Measurements from ENCODE around the gene ZACN.

The ZACN gene

GRCh38 chr17:76049239-76049638 is 29.7 kb upstream of the ZACN start:
- Histone ChIP-seq H3K9ac (ENCODE audit: low read length) (no peak overlapping the region), H3K4me2 (ENCODE audit: low read depth, low read length, poor library complexity, severe bottlenecking) (no peak overlapping the region), H3K9me3 (ENCODE audit: insufficient read depth, low read length) (no peaks in the 10 kb centered on the region), H3K4me3 (ENCODE audit: insufficient read depth, low read length, poor library complexity, severe bottlenecking) (no peak overlapping the region), H2AFZ (ENCODE audit: low read depth, low read length, severe bottlenecking) (no peak overlapping the region), H3K27me3 (ENCODE audit: low read length) (no peaks in the 10 kb centered on the region), H3K27ac (ENCODE audit: low read depth, low read length) (no peak overlapping the region), H3K79me2 (ENCODE audit: insufficient read depth, low read length) (no peaks in the 10 kb centered on the region), H3K36me3 (ENCODE audit: low read length) (peaks cover 22% of the 10 kb centered on the region; the same call in 1 of the 2 replicates), H4K20me1 (ENCODE audit: low read depth, low read length) (no peaks in the 10 kb centered on the region), H3F3A (ENCODE audit: insufficient read depth) (no peaks in the 10 kb centered on the region), H3K9me2 (replicated peaks; ENCODE audit: insufficient read depth, low read length) (no peaks in the 10 kb centered on the region)
- TF ChIP-seq EZH2phosphoT487 (conservative IDR thresholded peaks at IDR 0.05; ENCODE audit: low read length), result no peak
- TF ChIP-seq, protein P1, sequence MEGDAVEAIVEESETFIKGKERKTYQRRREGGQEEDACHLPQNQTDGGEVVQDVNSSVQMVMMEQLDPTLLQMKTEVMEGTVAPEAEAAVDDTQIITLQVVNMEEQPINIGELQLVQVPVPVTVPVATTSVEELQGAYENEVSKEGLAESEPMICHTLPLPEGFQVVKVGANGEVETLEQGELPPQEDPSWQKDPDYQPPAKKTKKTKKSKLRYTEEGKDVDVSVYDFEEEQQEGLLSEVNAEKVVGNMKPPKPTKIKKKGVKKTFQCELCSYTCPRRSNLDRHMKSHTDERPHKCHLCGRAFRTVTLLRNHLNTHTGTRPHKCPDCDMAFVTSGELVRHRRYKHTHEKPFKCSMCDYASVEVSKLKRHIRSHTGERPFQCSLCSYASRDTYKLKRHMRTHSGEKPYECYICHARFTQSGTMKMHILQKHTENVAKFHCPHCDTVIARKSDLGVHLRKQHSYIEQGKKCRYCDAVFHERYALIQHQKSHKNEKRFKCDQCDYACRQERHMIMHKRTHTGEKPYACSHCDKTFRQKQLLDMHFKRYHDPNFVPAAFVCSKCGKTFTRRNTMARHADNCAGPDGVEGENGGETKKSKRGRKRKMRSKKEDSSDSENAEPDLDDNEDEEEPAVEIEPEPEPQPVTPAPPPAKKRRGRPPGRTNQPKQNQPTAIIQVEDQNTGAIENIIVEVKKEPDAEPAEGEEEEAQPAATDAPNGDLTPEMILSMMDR (IDR thresholded peaks at IDR 0.05; ENCODE audit: insufficient read depth, low read length, poor library complexity, severe bottlenecking), result no peak

DNA sequence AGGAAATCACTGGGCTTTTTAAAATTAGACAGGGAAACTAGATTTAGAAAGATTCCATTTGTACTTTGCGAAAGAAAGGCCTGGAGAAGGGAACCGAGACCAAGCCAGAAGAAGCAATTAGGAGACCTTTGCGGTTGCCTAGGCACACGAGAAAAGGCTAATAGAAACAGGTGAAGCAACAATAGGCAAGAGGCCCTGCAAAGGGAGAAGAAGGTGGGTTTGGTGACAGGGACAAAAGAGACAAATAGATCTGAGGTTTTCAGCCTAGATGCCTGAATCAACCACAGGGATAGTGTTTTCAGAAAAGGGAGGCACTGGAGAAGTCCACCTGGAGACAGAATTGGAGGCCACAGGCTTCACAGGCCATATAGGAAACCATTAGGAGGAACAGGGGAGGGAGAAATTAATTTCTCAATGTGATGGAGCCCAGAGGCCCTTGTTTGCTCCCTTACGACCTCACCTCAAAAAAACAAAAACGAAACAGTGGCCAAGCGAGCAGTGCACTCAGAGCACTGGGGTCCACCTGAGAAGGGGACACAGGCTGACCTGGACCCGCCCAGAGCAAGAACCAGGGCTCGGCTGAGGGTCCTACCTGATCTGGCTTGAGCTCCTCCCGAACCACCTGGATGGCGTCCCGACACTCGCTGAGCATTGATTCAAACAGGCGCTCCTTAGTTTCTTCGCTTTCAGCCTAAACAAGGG is 29.0 kb upstream of the ZACN start:
- Histone ChIP-seq H3K4me3 (ENCODE audit: insufficient read depth, low read length, poor library complexity, severe bottlenecking) (no peak overlapping the region), H3K27ac (ENCODE audit: low read depth, low read length) (no peak overlapping the region), H3K9me3 (ENCODE audit: insufficient read depth, low read length) (no peaks in the 10 kb centered on the region), H3K4me2 (ENCODE audit: low read depth, low read length, poor library complexity, severe bottlenecking) (no peak overlapping the region), H3K9me2 (replicated peaks; ENCODE audit: insufficient read depth, low read length) (no peaks in the 10 kb centered on the region), H3K27me3 (ENCODE audit: low read length) (no peaks in the 10 kb centered on the region), H3K9ac (ENCODE audit: low read length) (no peak overlapping the region), H2AFZ (ENCODE audit: low read depth, low read length, severe bottlenecking) (no peak overlapping the region), H4K20me1 (ENCODE audit: low read depth, low read length) (no peaks in the 10 kb centered on the region), H3K36me3 (ENCODE audit: low read length) (peaks cover 20% of the 10 kb centered on the region; the same call in 1 of the 2 replicates), H3F3A (ENCODE audit: insufficient read depth) (no peaks in the 10 kb centered on the region), H3K79me2 (ENCODE audit: insufficient read depth, low read length) (no peaks in the 10 kb centered on the region)
- TF ChIP-seq, protein P1 (IDR thresholded peaks at IDR 0.05; ENCODE audit: insufficient read depth, low read length, poor library complexity, severe bottlenecking), result no peak
- TF ChIP-seq EZH2phosphoT487 (conservative IDR thresholded peaks at IDR 0.05; ENCODE audit: low read length), result no peak

GRCh38 chr17:76050538-76051467 is 28.2 kb upstream of the ZACN start:
- Histone ChIP-seq H3K27ac (ENCODE audit: low read depth, low read length) (no peak overlapping the region), H3K79me2 (ENCODE audit: insufficient read depth, low read length) (no peaks in the 10 kb centered on the region)
- TF ChIP-seq, protein P1 (IDR thresholded peaks at IDR 0.05; ENCODE audit: insufficient read depth, low read length, poor library complexity, severe bottlenecking), result no peak
- no peak for TF ChIP-seq EZH2phosphoT487 (conservative IDR thresholded peaks at IDR 0.05; ENCODE audit: low read length)

More at GRCh38 chr17:76050538-76051467, 28.2 kb upstream of the ZACN start:
- no peak overlapping the region for H2AFZ ChIP-seq (ENCODE audit: low read depth, low read length, severe bottlenecking)
- no peaks in the 10 kb centered on the region for H3K9me2 ChIP-seq (replicated peaks; ENCODE audit: insufficient read depth, low read length)
- no peaks in the 10 kb centered on the region for H3K27me3 ChIP-seq (ENCODE audit: low read length)
- no peak overlapping the region for H3K4me2 ChIP-seq (ENCODE audit: low read depth, low read length, poor library complexity, severe bottlenecking)
- no peaks in the 10 kb centered on the region for H3F3A ChIP-seq (ENCODE audit: insufficient read depth)
- H3K4me3 ChIP-seq (ENCODE audit: insufficient read depth, low read length, poor library complexity, severe bottlenecking), result no peak overlapping the region
- no peak overlapping the region for H3K9ac ChIP-seq (ENCODE audit: low read length)
- no peaks in the 10 kb centered on the region for H3K9me3 ChIP-seq (ENCODE audit: insufficient read depth, low read length)
- no peaks in the 10 kb centered on the region for H4K20me1 ChIP-seq (ENCODE audit: low read depth, low read length)
- H3K36me3 ChIP-seq (ENCODE audit: low read length), result peaks cover 20% of the 10 kb centered on the region; the same call in 1 of the 2 replicates
